A673 (cell line): ENCODE measurements around the gene COL20A1. TPM values are rescaled to one million over a fixed set of nuclear protein-coding genes. Genes with fewer than 3 reads are reported as not detected.
"Not testable (repeated sequence)": the region's sequence is repeated elsewhere in the genome, so short reads cannot be mapped to it uniquely, and the experiment has no call there.

Source experiments
- BruUV-seq: library from RNA; stranded (reverse); fragments of 400-500 nt; replicated peaks from 2 replicates; lab custom pipeline; 2021; lab: Mats Ljungman, UMichigan
- CTCF ChIA-PET: fragments of 300-600 bp; sonication (Branson Sonifier 250); formaldehyde crosslinking; loops from one replicate; lab custom pipeline; 2022; ENCODE audit warnings: antibody characterized with exemption; lab: Charles Lee
- POLR2A ChIA-PET: fragments of 300-600 bp; sonication (Branson Sonifier 250); formaldehyde crosslinking; loops from one replicate; lab custom pipeline; 2022; ENCODE audit warnings: antibody characterized with exemption; ENCODE audit not compliant: low non-redundant PET; lab: Charles Lee
- DNase-seq: peaks from one replicate; pipeline ENCODE4 v3.0.0-alpha.2; 2015; ENCODE audit warnings: low spot score
- H3K27ac ChIP-seq: fragments of 200-600 bp; sonication (generic); 2 replicates; pipeline ENCODE4 v1.5.1; 2016; ENCODE audit warnings: mixed run types, low read depth, mild to moderate bottlenecking, mixed read lengths, antibody characterized with exemption, low read length; ENCODE audit not compliant: poor library complexity, severe bottlenecking
- H3K27me3 ChIP-seq: fragments of 200-600 bp; sonication (generic); replicated peaks from 2 replicates; pipeline ENCODE4 v1.6.1; 2017; ENCODE audit warnings: mixed run types, low read depth, mild to moderate bottlenecking, mixed read lengths, antibody characterized with exemption, low read length; ENCODE audit not compliant: insufficient read depth, poor library complexity
- H3K36me3 ChIP-seq: fragments of 200-600 bp; sonication (generic); 2 replicates; pipeline ENCODE4 v1.6.1; 2016; ENCODE audit warnings: mixed run types, mild to moderate bottlenecking, mixed read lengths, antibody characterized with exemption, low read length; ENCODE audit not compliant: insufficient read depth, poor library complexity, severe bottlenecking
- H3K4me1 ChIP-seq: fragments of 200-600 bp; sonication (generic); 2 replicates; pipeline ENCODE4 v1.6.1; 2017; ENCODE audit warnings: mixed run types, mild to moderate bottlenecking, mixed read lengths, antibody characterized with exemption, low read length; ENCODE audit not compliant: insufficient read depth, poor library complexity, severe bottlenecking
- H3K4me3 ChIP-seq: fragments of 200-600 bp; sonication (generic); 2 replicates; pipeline ENCODE4 v1.5.1; 2016; ENCODE audit warnings: low read depth, mixed run types, mild to moderate bottlenecking, mixed read lengths, low read length; ENCODE audit not compliant: poor library complexity, severe bottlenecking
- H3K9me3 ChIP-seq: fragments of 200-600 bp; sonication (generic); 2 replicates; pipeline ENCODE4 v1.6.1; 2016; ENCODE audit warnings: mixed run types, low read depth, mild to moderate bottlenecking, mixed read lengths, antibody characterized with exemption, low read length; ENCODE audit not compliant: poor library complexity, severe bottlenecking
- EZH2 ChIP-seq: fragments of 200-600 bp; sonication (generic); IDR thresholded peaks from 2 replicates; pipeline ENCODE4 v1.6.1; 2017; ENCODE audit warnings: borderline replicate concordance, low read depth, mild to moderate bottlenecking, mixed read lengths, antibody characterized with exemption, low read length; ENCODE audit not compliant: poor library complexity, severe bottlenecking
- intact Hi-C: fragments of 100-400 bp; cut with micrococcal nuclease; formaldehyde crosslinking; loops from one replicate; pipeline ENCODE4 v1.10.0; 2022; ENCODE audit not compliant: unreplicated experiment
- total RNA-seq: library from RNA; stranded (reverse); gene quantifications from 2 replicates; pipeline ENCODE4 v1.2.3, GENCODE V29; 2021
- TF ChIP-seq, protein P1 (sequence below): fragments of 300-800, 200-600 bp; sonication (generic); conservative IDR thresholded peaks from 2 replicates; pipeline ENCODE4 v1.5.1; 2017; ENCODE audit warnings: low read depth, mild to moderate bottlenecking, antibody characterized with exemption, low read length, moderate library complexity, mixed read lengths

COL20A1 gene
- total RNA-seq, 1 experiment from 2014 or later = not detected

DNA sequence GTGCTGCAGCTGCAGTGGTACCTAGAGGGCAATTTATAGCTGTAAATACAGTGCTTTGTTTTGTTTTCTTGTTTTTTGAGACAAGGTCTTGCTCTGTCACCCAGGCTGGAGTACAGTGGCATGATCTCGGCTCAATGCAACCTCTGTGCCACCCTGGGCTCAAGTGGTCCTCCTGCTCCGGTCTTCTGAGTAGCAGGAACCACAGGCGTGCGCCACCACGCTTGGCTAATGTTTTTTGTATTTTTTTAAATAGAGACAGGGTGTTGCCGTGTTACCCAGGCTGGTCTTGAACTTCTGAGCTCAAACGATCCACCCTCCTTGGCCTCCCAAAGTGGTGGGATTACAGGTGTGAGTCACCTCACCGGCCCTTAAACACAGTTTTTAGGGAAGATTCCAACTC is 41.4 kb downstream of the COL20A1 start:
- ChIA-PET CTCF (no interaction called here), POLR2A (no interaction called here)
- Histone ChIP-seq H3K36me3 (no peaks in the 10 kb centered on the region), H3K27me3 (no peaks in the 10 kb centered on the region), H3K4me1 (no peaks in the 10 kb centered on the region), H3K4me3 (no peak overlapping the region), H3K9me3 (no peaks in the 10 kb centered on the region), H3K27ac (no peak overlapping the region)
- BruUV-seq = no TSS peak
- no peak for DNase-seq
- intact Hi-C loops = no loop called here
- TF ChIP-seq, protein P1, sequence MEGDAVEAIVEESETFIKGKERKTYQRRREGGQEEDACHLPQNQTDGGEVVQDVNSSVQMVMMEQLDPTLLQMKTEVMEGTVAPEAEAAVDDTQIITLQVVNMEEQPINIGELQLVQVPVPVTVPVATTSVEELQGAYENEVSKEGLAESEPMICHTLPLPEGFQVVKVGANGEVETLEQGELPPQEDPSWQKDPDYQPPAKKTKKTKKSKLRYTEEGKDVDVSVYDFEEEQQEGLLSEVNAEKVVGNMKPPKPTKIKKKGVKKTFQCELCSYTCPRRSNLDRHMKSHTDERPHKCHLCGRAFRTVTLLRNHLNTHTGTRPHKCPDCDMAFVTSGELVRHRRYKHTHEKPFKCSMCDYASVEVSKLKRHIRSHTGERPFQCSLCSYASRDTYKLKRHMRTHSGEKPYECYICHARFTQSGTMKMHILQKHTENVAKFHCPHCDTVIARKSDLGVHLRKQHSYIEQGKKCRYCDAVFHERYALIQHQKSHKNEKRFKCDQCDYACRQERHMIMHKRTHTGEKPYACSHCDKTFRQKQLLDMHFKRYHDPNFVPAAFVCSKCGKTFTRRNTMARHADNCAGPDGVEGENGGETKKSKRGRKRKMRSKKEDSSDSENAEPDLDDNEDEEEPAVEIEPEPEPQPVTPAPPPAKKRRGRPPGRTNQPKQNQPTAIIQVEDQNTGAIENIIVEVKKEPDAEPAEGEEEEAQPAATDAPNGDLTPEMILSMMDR = no peak
- no peak for TF ChIP-seq EZH2

DNA sequence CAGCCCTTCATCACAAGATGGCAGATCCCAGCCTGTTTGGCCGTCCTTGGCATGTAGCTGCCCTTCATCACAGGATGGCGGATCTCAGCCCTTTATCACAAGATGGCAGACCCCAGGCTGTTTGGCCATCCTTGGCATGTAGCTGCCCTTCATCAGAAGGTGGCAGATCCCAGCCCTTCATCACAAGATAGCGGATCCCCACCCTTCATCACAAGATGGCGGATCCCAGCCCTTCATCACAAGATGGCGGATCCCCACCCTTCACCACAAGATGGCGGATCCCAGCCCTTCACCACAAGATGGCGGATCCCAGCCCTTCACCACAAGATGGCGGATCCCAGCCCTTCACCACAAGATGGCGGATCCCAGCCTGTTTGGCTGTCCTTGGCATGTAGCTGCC is 42.1 kb downstream of the COL20A1 start:
- H3K4me1 ChIP-seq, BruUV-seq, H3K4me3 ChIP-seq, intact Hi-C loops, H3K9me3 ChIP-seq, POLR2A ChIA-PET, H3K36me3 ChIP-seq, DNase-seq, H3K27ac ChIP-seq, H3K27me3 ChIP-seq: not testable (repeated sequence)
- CTCF ChIA-PET = interaction anchor here (0.7 kb wide), 1 partner anchor 36 kb away, joined by 3 read pairs; no protein-coding TSS in a partner anchor

DNA sequence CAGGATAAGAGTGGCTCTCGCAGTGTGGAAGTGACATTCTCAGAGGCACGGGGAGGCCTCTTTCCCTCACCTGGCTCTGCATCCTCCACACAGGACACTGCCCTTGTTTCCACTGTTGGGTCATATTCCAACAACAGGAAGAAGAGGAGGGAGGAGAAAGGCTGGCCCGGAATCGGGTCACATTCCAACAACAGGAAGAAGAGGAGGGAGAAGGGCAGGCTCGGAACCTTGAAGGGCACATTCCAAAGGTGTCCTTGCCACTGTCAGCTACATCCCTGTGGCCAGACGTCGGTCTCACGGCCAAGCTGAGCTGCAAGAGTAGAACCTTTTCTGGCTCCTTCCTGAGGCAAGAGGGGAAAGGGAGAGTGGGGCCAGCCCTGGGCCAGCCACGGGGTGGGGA is 42.7 kb downstream of the COL20A1 start:
- Histone ChIP-seq H3K9me3 (no peaks in the 10 kb centered on the region), H3K4me3 (no peak overlapping the region), H3K4me1 (no peaks in the 10 kb centered on the region), H3K36me3 (no peaks in the 10 kb centered on the region), H3K27ac (no peak overlapping the region), H3K27me3 (no peaks in the 10 kb centered on the region)
- ChIA-PET POLR2A (no interaction called here), CTCF (interaction anchor here (0.7 kb wide), 1 partner anchor 35 kb away, joined by 3 read pairs; no protein-coding TSS in a partner anchor)
- intact Hi-C loops = no loop called here
- DNase-seq = no peak
- BruUV-seq = no TSS peak
- no peak for TF ChIP-seq EZH2
- TF ChIP-seq, protein P1 = no peak

DNA sequence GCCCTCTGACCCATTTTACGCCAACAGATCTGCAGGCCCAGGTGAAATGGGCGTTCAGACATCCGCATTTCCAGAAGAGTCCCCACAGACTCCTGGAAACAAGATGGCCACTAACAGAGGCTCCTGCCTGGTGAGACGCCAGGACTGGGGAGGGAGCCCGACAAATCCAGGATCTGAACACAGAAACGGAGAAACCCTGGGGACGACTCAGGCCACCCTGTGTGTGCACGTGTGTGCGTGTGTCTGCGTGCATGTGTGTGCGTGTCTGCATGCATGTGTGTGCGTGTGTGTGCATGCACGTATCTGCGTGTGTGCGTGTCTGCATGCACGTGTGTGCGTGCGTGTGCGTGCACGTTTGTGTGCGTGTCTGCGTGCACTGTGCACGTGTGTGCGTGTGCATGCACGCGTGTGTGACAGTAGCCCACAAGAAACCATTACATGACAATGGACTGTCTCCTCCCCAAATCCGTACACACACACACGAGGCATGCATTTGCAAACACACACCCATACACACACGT is 43.3 kb downstream of the COL20A1 start:
- POLR2A ChIA-PET = no interaction called here
- H3K27me3 ChIP-seq = no peaks in the 10 kb centered on the region
- H3K4me1 ChIP-seq = no peaks in the 10 kb centered on the region
- DNase-seq = no peak
- no peak overlapping the region for H3K4me3 ChIP-seq
- intact Hi-C loops = no loop called here
- no peak overlapping the region for H3K27ac ChIP-seq
- H3K36me3 ChIP-seq = no peaks in the 10 kb centered on the region
- BruUV-seq = no TSS peak
- CTCF ChIA-PET = no interaction called here
- no peaks in the 10 kb centered on the region for H3K9me3 ChIP-seq
- no peak for TF ChIP-seq EZH2
- TF ChIP-seq, protein P1 = no peak
